ENCODE data around the gene NHS. TPM values are rescaled to one million over a fixed set of nuclear protein-coding genes. Genes with fewer than 3 reads are reported as not detected.

Gene NHS
- total and polyA plus RNA-seq, 7 donors: 0.04 to 1.3 (median 0.22) TPM

DNA sequence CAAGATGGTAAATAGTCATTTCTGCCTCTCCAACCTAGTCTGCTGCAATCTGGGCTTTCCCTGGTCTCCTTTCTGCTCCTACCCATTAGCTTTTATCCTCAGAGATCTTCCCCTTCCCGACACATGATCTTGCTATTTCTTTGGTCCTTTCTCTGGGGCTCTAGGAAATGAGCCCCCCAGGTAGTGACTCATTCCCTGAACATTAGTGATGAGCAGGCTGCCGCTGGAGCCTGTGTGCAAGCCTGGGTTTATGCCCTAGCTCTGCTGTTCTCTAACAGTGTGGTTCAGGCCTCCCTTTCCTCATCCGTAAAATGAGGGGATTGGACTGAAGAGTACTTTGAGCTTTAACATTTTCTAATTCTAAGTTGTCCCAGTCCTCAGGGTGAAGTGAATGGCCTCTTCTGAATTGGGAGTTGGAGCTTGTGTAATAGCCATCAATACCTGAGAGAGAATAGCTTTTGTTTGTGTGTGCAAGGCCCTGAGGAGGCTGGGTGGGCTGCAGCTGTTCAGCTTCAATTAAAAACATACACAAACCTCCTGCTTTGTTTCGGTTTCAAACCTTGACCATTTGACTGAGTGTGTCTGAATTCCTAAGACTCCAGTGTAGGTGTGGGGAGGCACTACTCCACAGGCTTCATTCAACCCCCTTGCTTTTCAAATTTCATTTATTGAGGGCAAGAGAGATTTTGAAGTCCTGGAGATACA lies 246.7 kb downstream of the NHS start:
- Histone ChIP-seq H3K9me3 (no peaks in the 10 kb centered on the region), H3K27ac (no peak overlapping the region), H3K4me1 (no peaks in the 10 kb centered on the region), H3K27me3 (ENCODE audit: insufficient read depth in 3 of 3, low read length in 2 of 3) (peaks cover 0 to 3% (median 0%) of the 10 kb centered on the region in 3 donors), H3K36me3 (ENCODE audit: insufficient read depth in 1 of 2, low read depth in 1 of 2) (no peaks in the 10 kb centered on the region), H3K4me3 (no peak overlapping the region)
- WGBS, 3 donors: 67 to 94% (median 85%) methylated on average over 4 of the region's 4 CpGs
- TF ChIP-seq, protein P1, sequence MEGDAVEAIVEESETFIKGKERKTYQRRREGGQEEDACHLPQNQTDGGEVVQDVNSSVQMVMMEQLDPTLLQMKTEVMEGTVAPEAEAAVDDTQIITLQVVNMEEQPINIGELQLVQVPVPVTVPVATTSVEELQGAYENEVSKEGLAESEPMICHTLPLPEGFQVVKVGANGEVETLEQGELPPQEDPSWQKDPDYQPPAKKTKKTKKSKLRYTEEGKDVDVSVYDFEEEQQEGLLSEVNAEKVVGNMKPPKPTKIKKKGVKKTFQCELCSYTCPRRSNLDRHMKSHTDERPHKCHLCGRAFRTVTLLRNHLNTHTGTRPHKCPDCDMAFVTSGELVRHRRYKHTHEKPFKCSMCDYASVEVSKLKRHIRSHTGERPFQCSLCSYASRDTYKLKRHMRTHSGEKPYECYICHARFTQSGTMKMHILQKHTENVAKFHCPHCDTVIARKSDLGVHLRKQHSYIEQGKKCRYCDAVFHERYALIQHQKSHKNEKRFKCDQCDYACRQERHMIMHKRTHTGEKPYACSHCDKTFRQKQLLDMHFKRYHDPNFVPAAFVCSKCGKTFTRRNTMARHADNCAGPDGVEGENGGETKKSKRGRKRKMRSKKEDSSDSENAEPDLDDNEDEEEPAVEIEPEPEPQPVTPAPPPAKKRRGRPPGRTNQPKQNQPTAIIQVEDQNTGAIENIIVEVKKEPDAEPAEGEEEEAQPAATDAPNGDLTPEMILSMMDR (IDR thresholded peaks at IDR 0.05): no peak
- ATAC-seq: no peak
- no peak for DNase-seq
- intact Hi-C loops (cut with DNase I): no loop called here

DNA sequence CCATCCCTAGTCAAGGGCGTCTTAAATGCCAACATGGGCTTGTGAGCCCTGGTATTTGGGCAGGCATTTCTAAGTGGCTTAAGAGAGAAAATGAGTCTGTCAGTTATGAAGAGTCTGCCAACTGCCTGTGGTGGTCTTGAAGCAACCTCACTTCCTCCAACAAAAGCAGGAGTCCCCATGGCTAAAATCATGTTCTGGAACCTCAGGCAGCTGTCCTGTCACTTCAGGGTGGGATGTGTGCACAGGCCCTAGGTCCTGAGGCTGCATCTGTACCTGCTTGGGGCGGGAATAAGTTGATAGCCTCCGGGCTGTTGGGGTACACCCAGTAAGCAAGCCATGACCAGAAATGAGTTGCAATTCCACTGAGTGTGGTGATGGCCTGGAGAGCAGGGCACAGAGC lies 247.3 kb downstream of the NHS start:
- WGBS, 3 donors: 76 to 92% (median 88%) methylated on average over 3 of the region's 3 CpGs
- intact Hi-C loops (cut with DNase I): no loop called here

DNA sequence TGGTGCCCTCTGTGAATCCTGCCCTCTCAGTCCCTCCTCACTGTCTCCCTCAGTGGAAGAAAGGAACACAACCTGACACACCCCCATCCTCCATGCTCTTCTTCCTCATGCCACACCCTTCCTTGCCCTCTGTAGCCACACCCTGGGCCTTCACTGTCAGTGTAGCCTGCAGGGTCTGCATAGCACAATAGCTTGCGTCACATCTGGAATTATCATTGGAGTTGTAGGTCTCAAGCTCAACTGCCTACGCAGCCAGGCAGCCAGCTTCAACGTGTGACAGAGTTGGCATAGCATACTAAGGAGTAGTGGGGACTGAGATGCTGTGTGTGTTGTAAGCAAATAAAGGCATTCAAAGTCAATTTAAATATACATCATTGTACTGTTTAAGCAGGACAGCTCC lies 248.8 kb downstream of the NHS start:
- H3K36me3 ChIP-seq (ENCODE audit: insufficient read depth in 1 of 2, low read depth in 1 of 2): no peaks in the 10 kb centered on the region
- intact Hi-C loops (cut with DNase I): no loop called here
- H3K4me3 ChIP-seq: no peak overlapping the region
- TF ChIP-seq, protein P1 (IDR thresholded peaks at IDR 0.05): no peak
- H3K4me1 ChIP-seq: no peaks in the 10 kb centered on the region
- no peak overlapping the region for H3K27ac ChIP-seq
- DNase-seq (no peak), ATAC-seq (no peak)
- no peaks in the 10 kb centered on the region for H3K9me3 ChIP-seq
- peaks cover 0 to 3% (median 0%) of the 10 kb centered on the region in 3 donors for H3K27me3 ChIP-seq (ENCODE audit: insufficient read depth in 3 of 3, low read length in 2 of 3)
- 73 to 82% (median 77%) methylated on average over 3 of the region's 3 CpGs for WGBS, 3 donors

More for the DNA sequence above, 247.3 kb downstream of the NHS start:
- Histone ChIP-seq H3K9me3 (no peaks in the 10 kb centered on the region), H3K4me3 (no peak overlapping the region), H3K36me3 (ENCODE audit: insufficient read depth in 1 of 2, low read depth in 1 of 2) (no peaks in the 10 kb centered on the region), H3K27me3 (ENCODE audit: insufficient read depth in 3 of 3, low read length in 2 of 3) (peaks cover 0 to 3% (median 0%) of the 10 kb centered on the region in 3 donors), H3K27ac (no peak overlapping the region), H3K4me1 (no peaks in the 10 kb centered on the region)
- TF ChIP-seq, protein P1 (IDR thresholded peaks at IDR 0.05): no peak
- no peak for DNase-seq
- ATAC-seq: no peak

DNA sequence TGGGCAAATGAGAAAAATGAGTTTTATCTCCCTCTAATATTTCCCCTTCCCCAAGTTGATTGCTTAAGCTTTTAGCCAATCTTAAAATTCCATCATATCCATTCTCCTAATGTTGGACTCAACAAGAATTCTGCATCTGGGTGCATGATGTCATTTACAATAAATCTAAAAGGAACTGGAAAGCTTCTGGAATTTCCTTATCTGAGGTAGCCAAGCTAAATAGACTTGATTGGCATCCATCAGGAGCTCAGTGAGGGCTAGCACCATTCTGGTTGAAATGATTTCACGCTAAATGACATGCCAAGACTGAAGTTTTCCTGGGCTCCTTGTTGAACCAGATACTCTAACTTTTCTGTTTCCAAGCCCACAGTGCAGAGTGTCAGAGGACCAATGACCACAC lies 252.0 kb downstream of the NHS start:
- Histone ChIP-seq H3K9me3 (no peaks in the 10 kb centered on the region), H3K4me1 (no peaks in the 10 kb centered on the region), H3K4me3 (no peak overlapping the region), H3K27ac (no peak overlapping the region), H3K36me3 (ENCODE audit: insufficient read depth in 1 of 2, low read depth in 1 of 2) (no peaks in the 10 kb centered on the region), H3K27me3 (ENCODE audit: insufficient read depth in 3 of 3, low read length in 2 of 3) (peaks cover 0 to 3% (median 0%) of the 10 kb centered on the region in 3 donors)
- ATAC-seq (no peak), DNase-seq (no peak)
- intact Hi-C loops (cut with DNase I): no loop called here
- 47 to 88% (median 49%) methylated on average over 1 of the region's 1 CpG for WGBS, 3 donors
- TF ChIP-seq, protein P1 (IDR thresholded peaks at IDR 0.05): no peak

- intact Hi-C loops (cut with DNase I): no loop called here
- no peaks in the 10 kb centered on the region for H3K9me3 ChIP-seq
- TF ChIP-seq, protein P1 (IDR thresholded peaks at IDR 0.05): no peak
- H3K4me1 ChIP-seq: no peaks in the 10 kb centered on the region
- H3K27me3 ChIP-seq (ENCODE audit: insufficient read depth in 3 of 3, low read length in 2 of 3): peaks cover 0 to 3% (median 0%) of the 10 kb centered on the region in 3 donors
- H3K4me3 ChIP-seq: no peak overlapping the region
- ATAC-seq (no peak), DNase-seq (no peak)
- H3K36me3 ChIP-seq (ENCODE audit: insufficient read depth in 1 of 2, low read depth in 1 of 2): no peaks in the 10 kb centered on the region
- H3K27ac ChIP-seq: no peak overlapping the region
Observed at GRCh38 chrX:17628976-17629375, 254.0 kb downstream of the NHS start.

Measured in psoas muscle (tissue), 8 donors.